Neural cell (in vitro differentiated cells): ENCODE measurements around the gene MINDY3. TPM values are rescaled to one million over a fixed set of nuclear protein-coding genes. Genes with fewer than 3 reads are reported as not detected.

Source experiments
- H2AFZ ChIP-seq: fragments of 200-600, 300-800 bp; sonication (generic), shearing (Covaris generic); 2 replicates; pipeline ENCODE4 v1.6.0; 2014; ENCODE audit warnings: low read depth, mild to moderate bottlenecking, antibody characterized with exemption, low read length, moderate library complexity
- H3F3A ChIP-seq: fragments of 200-600 bp; shearing (Covaris generic); 2 replicates; pipeline ENCODE4 v1.6.1; 2016; ENCODE audit warnings: mild to moderate bottlenecking, moderate library complexity, mixed read lengths, antibody characterized with exemption, low read length; ENCODE audit not compliant: insufficient read depth, poor library complexity, severe bottlenecking
- H3K27ac ChIP-seq: fragments of 200-600, 300-800 bp; sonication (generic), shearing (Covaris generic); 2 replicates; pipeline ENCODE4 v1.5.1; 2014; ENCODE audit warnings: mild to moderate bottlenecking, low read length, moderate library complexity
- H3K27me3 ChIP-seq: fragments of 300-800, 200-600 bp; sonication (generic), shearing (Covaris generic); 2 replicates; pipeline ENCODE4 v1.6.0; 2014; ENCODE audit warnings: mild to moderate bottlenecking, low read depth, low read length, moderate library complexity; ENCODE audit not compliant: insufficient read depth
- H3K36me3 ChIP-seq: fragments of 300-800, 200-600 bp; sonication (generic), shearing (Covaris generic); 2 replicates; pipeline ENCODE4 v1.5.1; 2014; ENCODE audit warnings: mild to moderate bottlenecking, antibody characterized with exemption, low read length, moderate library complexity; ENCODE audit not compliant: insufficient read depth
- H3K4me2 ChIP-seq: fragments of 300-800, 200-600 bp; sonication (generic), shearing (Covaris generic); 2 replicates; pipeline ENCODE4 v1.6.0; 2014; ENCODE audit warnings: mild to moderate bottlenecking, low read length
- H3K4me3 ChIP-seq: fragments of 300-800, 200-600 bp; sonication (generic), shearing (Covaris generic); 2 replicates; pipeline ENCODE4 v1.5.1; 2014; ENCODE audit warnings: mild to moderate bottlenecking, low read length, moderate library complexity
- H3K79me2 ChIP-seq: fragments of 200-600 bp; shearing (Covaris generic); replicated peaks from 2 replicates; pipeline ENCODE4 v1.6.0; 2014; ENCODE audit warnings: mild to moderate bottlenecking, low read length, moderate library complexity; ENCODE audit not compliant: insufficient read depth
- H3K9ac ChIP-seq: fragments of 300-800, 200-600 bp; sonication (generic), shearing (Covaris generic); 2 replicates; pipeline ENCODE4 v1.6.1; 2016; ENCODE audit warnings: mild to moderate bottlenecking, low read length, mixed read lengths
- H3K9me2 ChIP-seq: fragments of 200-600 bp; shearing (Covaris generic); 2 replicates; pipeline ENCODE4 v1.6.1; 2016; ENCODE audit warnings: mild to moderate bottlenecking, low read length, mixed read lengths; ENCODE audit not compliant: insufficient read depth
- H3K9me3 ChIP-seq: fragments of 200-600, 300-800 bp; sonication (generic), shearing (Covaris generic); 2 replicates; pipeline ENCODE4 v1.6.1; 2016; ENCODE audit warnings: mild to moderate bottlenecking, mixed run types, low read length, moderate library complexity, mixed read lengths
- H4K20me1 ChIP-seq: fragments of 200-600 bp; shearing (Covaris generic); 2 replicates; pipeline ENCODE4 v1.6.1; 2016; ENCODE audit warnings: mild to moderate bottlenecking, mixed run types; ENCODE audit not compliant: insufficient read depth
- EP300 ChIP-seq: fragments of 450-650 bp; conservative IDR thresholded peaks from 2 replicates; pipeline ENCODE4 v1.6.1; 2014; ENCODE audit warnings: antibody characterized with exemption, mild to moderate bottlenecking, moderate library complexity; ENCODE audit not compliant: poor library complexity, severe bottlenecking
- EZH2 ChIP-seq: fragments of 200-600, 300-800 bp; shearing (Covaris generic), sonication (generic); IDR thresholded peaks from 2 replicates; pipeline ENCODE4 v1.6.1; 2014; ENCODE audit warnings: antibody characterized with exemption, low read length, borderline replicate concordance, mild to moderate bottlenecking; ENCODE audit not compliant: insufficient read depth, poor library complexity, severe bottlenecking
- MXI1 ChIP-seq: fragments of 450-650 bp; conservative IDR thresholded peaks from 2 replicates; pipeline ENCODE4 v1.6.1; 2014; ENCODE audit warnings: antibody characterized with exemption, mild to moderate bottlenecking; ENCODE audit not compliant: poor library complexity, severe bottlenecking
- POLR2AphosphoS5 ChIP-seq: IDR thresholded peaks from 2 replicates; pipeline ENCODE4 v1.6.1; 2012
- RAD21 ChIP-seq: fragments of 450-650 bp; conservative IDR thresholded peaks from 2 replicates; pipeline ENCODE4 v1.6.1; 2014; ENCODE audit warnings: antibody characterized with exemption, mild to moderate bottlenecking, moderate library complexity
- REST ChIP-seq: IDR thresholded peaks from 2 replicates; pipeline ENCODE4 v1.6.1; 2012; ENCODE audit warnings: borderline replicate concordance
- SMC3 ChIP-seq: fragments of 450-650 bp; conservative IDR thresholded peaks from 2 replicates; pipeline ENCODE4 v1.6.1; 2014; ENCODE audit warnings: antibody characterized with exemption, mild to moderate bottlenecking, moderate library complexity; ENCODE audit not compliant: poor library complexity
- TAF1 ChIP-seq: IDR thresholded peaks from 2 replicates; pipeline ENCODE4 v1.6.1; 2012; ENCODE audit warnings: low read depth
- polyA plus RNA-seq: library from polyadenylated mRNA; depleted of rRNA; stranded (reverse); fragments of >200 nt; gene quantifications from 2 replicates; pipeline ENCODE4 v1.2.3, GENCODE V29; 2014
- TF ChIP-seq, protein P1 (sequence below): fragments of 450-650 bp; IDR thresholded peaks from 2 replicates; pipeline ENCODE4 v1.5.1; 2014; ENCODE audit warnings: antibody characterized with exemption, mild to moderate bottlenecking, moderate library complexity; ENCODE audit not compliant: poor library complexity, severe bottlenecking

The MINDY3 gene
- polyA plus RNA-seq, 1 donor from 2014 or later: 56.5 TPM

GRCh38 chr10:15847481-15847880 is 12.8 kb downstream of the MINDY3 start:
- Histone ChIP-seq H3K79me2 (peaks cover 9% of the 10 kb centered on the region), H4K20me1 (no peaks in the 10 kb centered on the region), H3K4me3 (no peak overlapping the region), H3F3A (no peaks in the 10 kb centered on the region), H3K27me3 (no peaks in the 10 kb centered on the region), H3K9me2 (no peaks in the 10 kb centered on the region), H3K36me3 (no peaks in the 10 kb centered on the region), H3K9me3 (no peaks in the 10 kb centered on the region), H3K9ac (no peak overlapping the region), H3K27ac (no peak overlapping the region), H2AFZ (no peak overlapping the region), H3K4me2 (no peak overlapping the region)
- no peak for TF ChIP-seq EP300
- no peak for TF ChIP-seq TAF1
- no peak for TF ChIP-seq EZH2
- TF ChIP-seq POLR2AphosphoS5: no peak
- TF ChIP-seq SMC3: no peak
- TF ChIP-seq REST: no peak
- TF ChIP-seq, protein P1, sequence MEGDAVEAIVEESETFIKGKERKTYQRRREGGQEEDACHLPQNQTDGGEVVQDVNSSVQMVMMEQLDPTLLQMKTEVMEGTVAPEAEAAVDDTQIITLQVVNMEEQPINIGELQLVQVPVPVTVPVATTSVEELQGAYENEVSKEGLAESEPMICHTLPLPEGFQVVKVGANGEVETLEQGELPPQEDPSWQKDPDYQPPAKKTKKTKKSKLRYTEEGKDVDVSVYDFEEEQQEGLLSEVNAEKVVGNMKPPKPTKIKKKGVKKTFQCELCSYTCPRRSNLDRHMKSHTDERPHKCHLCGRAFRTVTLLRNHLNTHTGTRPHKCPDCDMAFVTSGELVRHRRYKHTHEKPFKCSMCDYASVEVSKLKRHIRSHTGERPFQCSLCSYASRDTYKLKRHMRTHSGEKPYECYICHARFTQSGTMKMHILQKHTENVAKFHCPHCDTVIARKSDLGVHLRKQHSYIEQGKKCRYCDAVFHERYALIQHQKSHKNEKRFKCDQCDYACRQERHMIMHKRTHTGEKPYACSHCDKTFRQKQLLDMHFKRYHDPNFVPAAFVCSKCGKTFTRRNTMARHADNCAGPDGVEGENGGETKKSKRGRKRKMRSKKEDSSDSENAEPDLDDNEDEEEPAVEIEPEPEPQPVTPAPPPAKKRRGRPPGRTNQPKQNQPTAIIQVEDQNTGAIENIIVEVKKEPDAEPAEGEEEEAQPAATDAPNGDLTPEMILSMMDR: no peak
- no peak for TF ChIP-seq MXI1
- TF ChIP-seq RAD21: no peak

- Histone ChIP-seq H3F3A (no peaks in the 10 kb centered on the region), H3K36me3 (no peaks in the 10 kb centered on the region)
- TF ChIP-seq EP300: no peak
- no peak for TF ChIP-seq REST
- TF ChIP-seq POLR2AphosphoS5: no peak
Measured at GRCh38 chr10:15844517-15844916, 15.8 kb downstream of the MINDY3 start.

More at GRCh38 chr10:15844517-15844916, 15.8 kb downstream of the MINDY3 start:
- no peak overlapping the region for H2AFZ ChIP-seq
- no peak overlapping the region for H3K4me3 ChIP-seq
- no peak overlapping the region for H3K4me2 ChIP-seq
- H3K9me2 ChIP-seq: no peaks in the 10 kb centered on the region
- H3K27me3 ChIP-seq: no peaks in the 10 kb centered on the region
- no peak overlapping the region for H3K27ac ChIP-seq
- no peaks in the 10 kb centered on the region for H3K9me3 ChIP-seq
- H3K9ac ChIP-seq: no peak overlapping the region
- no peaks in the 10 kb centered on the region for H4K20me1 ChIP-seq
- H3K79me2 ChIP-seq: peaks cover 3% of the 10 kb centered on the region
